Measurements from ENCODE around the gene IGFBP2.
"Not testable (repeated sequence)": the region's sequence is repeated elsewhere in the genome, so short reads cannot be mapped to it uniquely, and the experiment has no call there.

The IGFBP2 gene

DNA sequence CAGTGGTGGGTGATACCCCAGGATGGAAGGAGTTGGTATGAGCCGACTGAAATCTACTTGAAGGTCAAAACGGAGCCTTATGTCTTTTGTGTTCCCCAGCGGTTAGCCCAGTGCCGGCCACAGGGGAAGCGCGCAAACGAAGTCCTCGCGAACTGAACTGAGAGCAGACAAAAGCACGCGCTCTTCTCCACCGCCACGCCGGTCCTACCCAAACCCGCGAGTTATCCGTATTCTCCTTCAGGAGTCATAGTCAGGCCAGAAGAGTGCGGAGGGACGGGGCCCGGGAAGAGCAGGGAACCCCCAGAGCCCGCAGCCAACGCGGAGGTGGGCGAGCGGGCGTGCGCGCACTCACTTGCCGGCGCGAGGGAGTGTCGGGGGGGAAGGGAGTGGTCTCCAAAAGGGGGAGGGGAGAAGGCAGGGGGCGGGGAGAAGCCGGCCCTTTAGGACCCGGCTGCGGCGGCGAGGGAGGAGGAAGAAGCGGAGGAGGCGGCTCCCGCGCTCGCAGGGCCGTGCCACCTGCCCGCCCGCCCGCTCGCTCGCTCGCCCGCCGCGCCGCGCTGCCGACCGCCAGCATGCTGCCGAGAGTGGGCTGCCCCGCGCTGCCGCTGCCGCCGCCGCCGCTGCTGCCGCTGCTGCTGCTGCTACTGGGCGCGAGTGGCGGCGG lies at the start of gene IGFBP2:
Gene IGFBP2, plus strand, starts transcription at position 469 of the 664 bp plus-strand sequence. Its CDS starts 104 bp downstream, at position 573.
- DNase-seq, result no peak

DNA sequence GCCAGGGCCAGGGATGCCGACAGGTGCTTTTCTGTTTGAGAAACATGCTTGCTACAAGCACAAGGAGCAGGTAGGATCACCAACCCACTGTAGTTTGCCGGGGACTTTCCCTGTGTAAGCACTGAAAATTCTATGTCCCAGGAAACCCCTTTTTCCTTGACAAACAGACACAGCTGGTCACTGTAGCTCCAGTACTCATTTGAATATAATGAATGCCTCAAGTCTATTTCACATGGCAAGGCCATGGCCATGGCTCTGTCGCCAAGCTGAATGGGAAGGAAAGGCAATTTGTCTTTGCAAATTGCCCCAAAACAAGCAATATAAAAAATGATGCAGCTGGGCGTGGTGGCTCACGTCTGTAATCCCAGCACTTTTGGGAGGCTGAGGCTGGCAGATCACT lies 49.6 kb upstream of the IGFBP2 start:
- no peak for DNase-seq

- no peak for DNase-seq
These were observed 49.1 kb upstream of the IGFBP2 start for GRCh38 chr2:216584112-216584511.

DNA sequence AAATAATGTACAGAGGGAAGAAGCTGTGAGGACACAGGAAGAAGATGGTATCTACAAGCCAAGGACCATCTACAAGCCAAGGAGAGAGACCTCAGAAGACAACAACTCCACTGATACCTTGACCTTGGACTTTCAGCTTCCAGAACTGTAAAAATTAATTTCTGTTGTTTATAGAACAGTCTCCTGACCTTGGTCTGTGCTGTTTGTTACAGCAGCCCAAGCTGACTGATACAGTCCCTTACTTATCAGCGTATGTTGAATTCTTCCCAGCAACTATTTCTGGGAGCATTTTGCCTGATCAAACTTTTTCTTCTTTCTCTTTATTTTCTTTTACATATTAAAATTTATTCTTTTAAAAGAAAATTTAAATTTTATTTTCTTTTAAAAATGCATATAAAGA lies 47.8 kb upstream of the IGFBP2 start:
- no peak for DNase-seq

DNA sequence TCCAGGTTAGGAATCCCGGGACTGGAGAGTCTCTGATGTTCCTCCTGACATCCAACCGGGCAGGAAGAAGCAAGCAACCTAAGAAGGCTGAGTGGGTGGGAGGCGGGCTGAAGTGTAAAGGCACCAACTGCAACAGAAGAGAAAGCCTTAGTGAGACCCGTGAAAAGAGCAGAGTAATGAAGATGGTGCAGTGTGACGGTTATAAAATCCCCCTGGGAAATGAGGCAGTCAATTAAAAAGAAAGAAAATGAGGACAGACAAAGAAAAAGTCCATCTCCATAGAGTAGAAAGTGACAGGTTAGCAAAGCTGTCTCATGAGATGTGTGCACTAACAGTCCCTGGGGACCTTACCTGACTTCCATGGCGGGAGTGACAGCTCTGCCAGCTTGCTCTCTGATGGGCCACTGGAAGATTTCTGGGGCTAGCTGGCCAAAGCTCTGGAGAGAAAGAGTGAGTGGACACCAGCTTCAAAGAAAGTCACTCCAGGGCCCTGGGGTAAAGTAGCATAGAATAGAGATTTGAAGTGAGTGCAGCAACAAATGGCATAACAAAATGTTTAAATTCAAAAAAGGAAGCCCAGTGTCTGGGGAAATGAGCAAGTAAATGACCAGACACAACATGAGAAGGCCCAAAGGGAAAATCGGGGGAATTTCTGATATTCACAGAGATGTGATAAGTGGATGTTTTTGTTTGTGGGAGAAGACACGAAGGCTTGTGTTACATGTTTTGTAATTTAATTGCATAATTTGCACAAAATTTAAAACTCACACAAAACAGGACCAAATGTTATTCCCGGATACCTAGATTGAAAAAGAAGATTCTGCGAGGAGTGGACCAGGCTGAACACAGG lies 44.1 kb upstream of the IGFBP2 start:
- DNase-seq, result no peak

GRCh38 chr2:216589791-216590190 lies 43.4 kb upstream of the IGFBP2 start:
- no peak for DNase-seq

- no peak for DNase-seq
These were observed 42.4 kb upstream of the IGFBP2 start for GRCh38 chr2:216590780-216591179.

GRCh38 chr2:216591480-216591879 lies 41.7 kb upstream of the IGFBP2 start:
- DNase-seq, result no peak

DNA sequence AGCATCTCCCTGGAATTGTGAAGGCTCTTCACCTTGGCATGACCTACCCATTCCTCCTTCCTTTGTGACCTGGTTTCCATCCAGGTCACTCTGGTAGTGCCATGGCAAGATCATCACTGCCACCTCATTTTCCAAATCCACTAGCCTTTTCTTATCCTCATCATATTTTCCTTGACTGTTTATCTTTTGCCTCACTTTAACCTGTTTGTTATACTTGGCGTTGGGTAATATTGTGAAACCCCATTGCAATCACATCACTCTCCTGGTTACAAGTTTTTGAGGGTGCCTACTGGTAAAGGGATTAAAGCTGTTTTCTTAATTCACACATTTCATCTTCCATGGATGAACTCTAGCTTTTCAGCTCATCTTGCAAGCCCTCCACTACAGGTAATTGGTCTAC lies 39.1 kb upstream of the IGFBP2 start:
- no peak for DNase-seq

GRCh38 chr2:216596236-216596979 lies 36.8 kb upstream of the IGFBP2 start:
- no peak for DNase-seq

DNA sequence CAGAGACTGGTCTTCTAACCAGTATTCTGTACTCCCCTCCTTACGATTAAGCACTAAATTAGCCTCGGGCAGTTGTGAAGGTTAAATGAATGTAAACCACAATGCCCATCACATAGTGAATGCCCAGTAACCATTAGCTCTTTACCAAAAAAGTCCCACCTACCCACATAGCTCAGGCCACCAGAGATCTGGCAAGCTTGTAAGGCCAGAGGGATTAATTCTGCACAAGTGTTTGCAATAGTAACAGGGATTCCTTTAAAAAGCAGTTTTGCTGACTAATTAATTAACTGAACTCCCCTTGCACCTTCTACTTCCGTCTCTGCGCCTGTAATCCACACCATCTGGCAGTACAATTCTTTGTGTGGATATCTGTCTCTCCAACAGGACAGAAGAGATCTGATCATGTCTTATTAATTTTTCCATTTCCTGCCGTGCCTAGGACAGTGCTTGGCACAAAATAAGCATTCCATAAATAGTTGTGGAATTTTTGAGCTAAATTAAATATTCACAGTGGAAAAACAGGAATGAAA lies 36.2 kb upstream of the IGFBP2 start:
- no peak for DNase-seq

GRCh38 chr2:216597825-216598224 lies 35.4 kb upstream of the IGFBP2 start:
- not testable (repeated sequence) for DNase-seq

GRCh38 chr2:216601632-216602409 lies 31.4 kb upstream of the IGFBP2 start:
- no peak for DNase-seq

DNA sequence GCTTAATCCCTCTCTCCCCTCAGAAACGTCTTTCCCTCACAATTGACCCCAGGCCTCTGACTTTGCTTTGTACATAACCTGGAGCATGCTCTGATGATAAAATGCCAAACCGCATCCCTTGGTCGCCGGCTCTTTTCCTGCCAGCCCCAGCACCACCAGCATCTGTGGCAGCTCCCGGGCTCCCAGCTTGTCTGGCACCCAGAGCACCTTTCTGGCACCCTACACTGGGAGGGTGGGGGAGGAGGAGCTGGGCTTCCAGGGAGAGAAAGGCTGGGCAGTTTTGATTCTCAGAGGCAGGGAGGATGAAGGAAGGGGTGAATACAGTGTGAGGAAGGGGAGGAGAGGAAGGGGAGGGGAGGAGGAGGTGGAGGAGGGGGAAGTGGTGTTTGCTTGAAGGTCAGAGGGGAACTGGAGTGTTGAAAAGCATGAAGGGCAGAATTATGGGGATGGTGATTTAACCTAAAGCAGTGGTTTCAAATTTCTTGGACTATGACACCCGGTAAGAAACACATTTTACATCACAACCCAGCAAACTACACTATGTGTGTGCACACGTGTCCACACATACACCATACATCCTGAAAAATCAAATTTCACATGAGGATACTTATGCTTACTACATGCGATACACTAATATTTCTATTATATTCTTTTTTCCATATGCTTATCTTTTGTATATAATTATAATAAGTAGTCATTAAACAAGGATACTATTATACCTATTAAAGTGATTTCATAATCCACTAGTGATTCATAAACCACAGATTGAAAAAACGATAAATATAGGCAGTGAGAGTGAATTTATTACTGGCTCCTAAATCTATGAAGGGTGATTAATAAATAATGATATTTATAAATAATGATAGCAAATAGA lies 30.0 kb upstream of the IGFBP2 start:
- DNase-seq, result no peak

DNA sequence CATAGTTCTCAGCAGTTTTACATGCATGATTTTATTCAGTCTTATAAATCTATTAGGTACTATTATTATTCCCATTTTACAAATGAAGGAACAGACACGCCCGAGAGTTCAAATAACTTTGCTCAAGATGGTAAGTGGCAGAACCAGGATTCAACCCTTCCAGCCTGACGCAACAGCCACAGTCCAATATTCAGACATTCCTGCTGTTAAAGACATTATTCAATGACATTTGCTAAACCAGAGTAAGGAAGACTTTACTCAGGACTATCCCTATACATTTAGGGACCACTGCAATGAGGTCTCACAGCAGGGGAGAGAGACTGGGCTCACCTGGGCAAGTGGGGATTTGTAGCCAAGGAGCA lies 29.4 kb upstream of the IGFBP2 start:
- DNase-seq, result no peak

DNA sequence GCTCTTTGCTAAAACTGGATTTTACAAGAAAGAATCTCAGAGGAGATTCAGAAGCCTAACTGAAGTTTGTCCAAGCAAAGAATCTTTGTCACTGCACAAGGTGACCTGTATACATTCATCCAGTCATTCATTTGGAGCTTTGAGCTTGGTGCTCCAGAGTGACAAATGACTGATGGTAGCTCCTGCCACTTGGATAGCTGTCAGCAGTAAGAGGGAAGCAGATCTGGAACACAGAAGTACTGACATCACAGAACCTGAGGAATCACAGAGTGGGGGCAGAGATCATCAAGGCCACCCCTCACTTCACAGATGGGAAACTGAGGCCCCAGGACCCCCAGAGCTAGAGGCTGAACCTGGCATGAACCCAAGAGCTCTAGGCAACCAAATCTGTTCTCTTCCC lies 28.8 kb upstream of the IGFBP2 start:
- DNase-seq, result no peak

- no peak for DNase-seq
These were observed 26.5 kb upstream of the IGFBP2 start for GRCh38 chr2:216606551-216607276.

DNA sequence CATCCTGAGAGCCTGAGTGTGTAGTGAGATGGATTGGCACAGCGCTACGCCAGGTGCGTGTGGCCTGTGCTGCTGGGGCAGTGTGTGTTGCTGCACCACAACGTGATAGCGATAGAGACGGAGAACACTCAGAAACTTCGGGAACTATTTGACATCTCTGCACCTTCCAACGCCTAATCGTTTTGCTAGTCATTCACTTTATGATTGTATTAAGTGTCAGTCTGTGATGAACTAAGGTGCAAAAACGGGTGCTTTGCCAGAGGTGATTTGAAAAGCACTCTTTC lies 26.0 kb upstream of the IGFBP2 start:
- no peak for DNase-seq

GRCh38 chr2:216608525-216608924 lies 24.7 kb upstream of the IGFBP2 start:
- DNase-seq, result no peak

GRCh38 chr2:216615298-216616082 lies 17.7 kb upstream of the IGFBP2 start:
- no peak for DNase-seq

Measured in NCI-H187 treated with DMSO at 0.1 percent for 48 hours (cell line).